ENCODE data around the gene SMIM36.
"Not testable (repeated sequence)": the region's sequence is repeated elsewhere in the genome, so short reads cannot be mapped to it uniquely, and the experiment has no call there.

The SMIM36 gene

DNA sequence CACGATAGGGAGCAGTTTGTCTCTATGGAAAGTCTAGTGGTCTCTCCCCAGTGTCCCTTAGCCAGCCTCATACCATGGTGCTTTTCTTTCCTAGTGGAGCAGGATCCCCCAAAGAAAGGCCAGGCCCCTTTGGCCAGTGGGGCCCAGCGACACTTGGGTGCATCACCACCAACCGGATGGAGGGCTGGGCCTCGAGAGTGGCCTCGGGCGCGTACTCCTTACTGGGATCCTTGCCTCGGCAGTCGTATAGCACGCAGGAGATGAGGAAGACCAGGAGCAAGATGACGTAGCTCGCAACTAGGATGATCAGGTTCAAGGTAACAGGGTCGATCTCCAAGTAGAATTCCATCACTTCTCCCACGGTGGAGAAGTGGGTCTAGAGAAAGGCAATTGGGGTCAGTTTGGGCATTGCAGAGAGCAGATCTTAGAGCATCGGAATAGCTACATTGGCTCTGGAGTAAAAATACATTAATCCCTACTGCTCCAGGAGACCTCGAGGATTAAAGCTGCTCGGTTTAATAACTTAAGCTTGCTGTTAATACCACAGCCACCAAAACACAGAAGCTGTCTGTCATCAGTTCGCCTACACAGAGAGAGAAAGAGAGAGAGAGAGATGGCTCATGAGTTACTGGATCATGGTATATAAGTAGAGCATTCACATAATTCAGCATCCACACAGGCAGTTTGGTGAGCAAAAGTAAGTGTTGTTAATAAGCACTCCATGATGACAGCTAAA, at the start of gene SMIM36:
TSS of gene SMIM36 (minus strand) at position 467 of the 736 bp plus-strand sequence.
- no peak for DNase-seq (ENCODE audit: low read depth in 2 of 2, low spot score in 1 of 2)

GRCh38 chr17:55555772-55556171, 44.5 kb upstream of the SMIM36 start:
- DNase-seq (ENCODE audit: low read depth in 2 of 2, low spot score in 1 of 2) = no peak

- DNase-seq (ENCODE audit: low read depth in 2 of 2, low spot score in 1 of 2) = no peak
These were observed 37.9 kb upstream of the SMIM36 start for GRCh38 chr17:55549140-55549539.

GRCh38 chr17:55546991-55547664, 35.9 kb upstream of the SMIM36 start:
- DNase-seq (ENCODE audit: low read depth in 2 of 2, low spot score in 1 of 2) = no peak

- DNase-seq (ENCODE audit: low read depth in 2 of 2, low spot score in 1 of 2) = no peak
These were observed 35.2 kb upstream of the SMIM36 start for GRCh38 chr17:55546481-55546880.

- no peak for DNase-seq (ENCODE audit: low read depth in 2 of 2, low spot score in 1 of 2)
These were observed 34.6 kb upstream of the SMIM36 start for GRCh38 chr17:55545806-55546205.

- DNase-seq (ENCODE audit: low read depth in 2 of 2, low spot score in 1 of 2) = no peak
These were observed 32.5 kb upstream of the SMIM36 start for GRCh38 chr17:55543709-55544108.

DNA sequence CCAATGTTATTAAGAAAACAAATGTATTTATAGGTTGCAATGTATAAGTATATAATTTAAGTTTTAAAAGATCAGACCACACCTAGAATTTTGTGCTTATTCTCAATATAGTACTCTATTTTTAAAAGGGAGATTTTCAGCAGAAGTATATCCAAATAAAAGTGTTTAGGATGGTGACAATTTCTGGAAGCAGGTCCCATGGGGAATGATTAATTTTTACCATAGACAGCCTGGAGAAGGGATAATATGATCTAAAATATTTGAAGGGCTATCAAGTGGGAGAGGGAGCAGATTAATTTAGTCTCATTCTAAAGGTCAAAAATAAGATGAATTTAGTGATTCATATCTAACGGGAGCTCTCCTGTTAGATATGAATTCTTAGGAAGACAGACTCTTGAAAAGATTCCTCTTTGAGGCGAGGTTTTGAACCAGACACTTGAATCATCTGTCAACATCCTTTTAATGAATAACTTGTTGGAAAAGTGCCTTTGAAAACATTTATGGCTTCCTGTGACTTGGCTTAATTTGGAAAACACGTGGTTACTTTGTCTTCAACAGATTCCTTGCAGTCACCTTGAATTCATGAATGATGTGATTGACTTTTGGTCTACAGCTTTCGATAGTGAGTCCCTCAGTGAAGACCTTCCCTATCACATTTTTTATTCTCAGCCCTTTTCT, 29.3 kb upstream of the SMIM36 start:
- DNase-seq (ENCODE audit: low read depth in 2 of 2, low spot score in 1 of 2) = no peak

- DNase-seq (ENCODE audit: low read depth in 2 of 2, low spot score in 1 of 2) = no peak
These were observed 25.0 kb upstream of the SMIM36 start for GRCh38 chr17:55536205-55536604.

DNA sequence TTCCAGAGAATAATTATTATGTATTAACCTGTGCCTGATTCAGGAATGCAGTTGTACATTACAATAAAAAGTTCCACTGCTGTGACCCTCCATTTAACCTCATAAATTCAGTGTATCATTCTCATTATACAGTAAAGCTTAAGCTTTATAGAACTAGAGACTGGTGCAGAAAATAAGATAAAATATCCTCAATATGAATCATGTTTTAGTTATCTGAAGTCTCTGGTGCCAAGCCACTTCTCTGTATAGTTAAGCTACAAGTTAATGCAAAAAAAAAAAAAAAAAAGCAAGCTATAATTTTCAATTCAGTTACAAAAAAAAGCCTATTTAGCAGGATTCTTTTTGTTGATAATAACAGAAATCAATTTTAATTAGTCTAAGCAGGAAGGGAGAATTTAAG, 22.4 kb upstream of the SMIM36 start:
- no peak for DNase-seq (ENCODE audit: low read depth in 2 of 2, low spot score in 1 of 2)

GRCh38 chr17:55532670-55533069, 21.4 kb upstream of the SMIM36 start:
- DNase-seq (ENCODE audit: low read depth in 2 of 2, low spot score in 1 of 2) = no peak

- DNase-seq (ENCODE audit: low read depth in 2 of 2, low spot score in 1 of 2) = no peak
These were observed 19.9 kb upstream of the SMIM36 start for GRCh38 chr17:55531053-55531728.

- no peak for DNase-seq (ENCODE audit: low read depth in 2 of 2, low spot score in 1 of 2)
These were observed 18.8 kb upstream of the SMIM36 start for GRCh38 chr17:55530064-55530463.

DNA sequence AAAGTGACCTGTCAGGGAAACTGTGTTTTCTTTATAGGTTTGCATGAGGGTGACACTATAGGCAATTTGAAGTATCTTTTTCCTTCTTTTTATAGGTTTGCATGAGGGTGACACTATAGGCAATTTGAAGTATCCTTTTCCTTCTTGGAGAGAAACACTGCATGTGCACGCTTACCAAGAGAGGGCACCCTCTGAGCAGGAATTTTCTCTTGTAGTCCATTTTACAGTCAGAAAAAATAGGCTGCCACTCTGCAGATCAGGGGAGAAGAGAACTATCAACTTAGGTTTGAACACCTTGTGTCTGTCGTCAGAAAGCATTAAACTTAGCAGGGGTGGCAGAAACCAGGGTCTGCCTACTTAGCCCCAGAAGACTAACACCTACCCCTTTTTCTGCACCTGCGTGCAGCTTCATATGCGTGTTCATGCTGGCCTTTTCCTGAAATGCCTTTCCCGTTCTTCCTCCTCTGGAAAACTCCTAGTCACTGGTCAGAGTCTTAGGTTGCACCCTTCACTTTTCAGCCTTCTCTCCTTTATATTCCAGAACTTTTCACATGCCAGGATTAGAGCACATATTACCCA, 16.4 kb upstream of the SMIM36 start:
- no peak for DNase-seq (ENCODE audit: low read depth in 2 of 2, low spot score in 1 of 2)

GRCh38 chr17:55524440-55525220, 13.4 kb upstream of the SMIM36 start:
- no peak for DNase-seq (ENCODE audit: low read depth in 2 of 2, low spot score in 1 of 2)

- DNase-seq (ENCODE audit: low read depth in 2 of 2, low spot score in 1 of 2) = not testable (repeated sequence)
These were observed 11.8 kb upstream of the SMIM36 start for GRCh38 chr17:55523032-55523431.

DNA sequence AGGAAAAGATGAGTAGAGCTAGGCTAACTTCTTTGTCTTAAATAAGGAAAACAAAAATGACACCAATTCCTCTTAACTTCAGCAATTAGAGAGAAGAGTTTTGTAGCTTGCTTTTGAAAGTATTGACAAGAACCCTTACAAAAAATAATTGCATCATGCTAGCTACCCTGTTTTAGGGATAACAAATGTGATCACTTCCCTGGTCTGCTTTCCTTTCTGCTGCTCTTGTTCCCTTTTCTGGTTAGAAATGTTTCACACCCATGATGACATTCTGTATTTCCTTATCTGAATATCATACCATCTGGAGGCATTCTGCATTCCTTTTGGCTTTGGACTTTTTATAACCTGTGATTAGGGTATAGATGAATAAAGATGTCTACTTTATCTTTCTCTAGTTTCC, 9.9 kb upstream of the SMIM36 start:
- no peak for DNase-seq (ENCODE audit: low read depth in 2 of 2, low spot score in 1 of 2)

- DNase-seq (ENCODE audit: low read depth in 2 of 2, low spot score in 1 of 2) = no peak
These were observed 9.2 kb upstream of the SMIM36 start for GRCh38 chr17:55520402-55520801.

DNA sequence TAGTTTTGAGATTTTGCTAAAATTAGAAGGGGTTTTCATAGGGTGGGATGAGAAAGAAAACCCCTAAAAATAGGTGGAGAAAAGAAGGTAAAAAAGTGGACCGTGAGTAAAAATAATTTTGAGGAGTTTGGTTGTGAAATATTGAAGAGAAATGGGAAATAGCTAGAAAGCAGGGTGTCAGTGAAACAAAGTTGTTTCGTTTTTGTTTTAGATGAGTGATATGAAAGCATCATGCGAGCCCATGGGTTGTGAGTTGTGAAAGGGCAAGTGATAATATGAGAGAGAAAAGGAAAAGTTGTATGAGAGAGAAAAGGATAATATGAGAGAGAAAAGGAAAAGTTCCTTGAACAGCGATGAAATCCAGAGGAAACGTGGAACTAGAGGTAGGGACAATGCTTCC, 7.3 kb upstream of the SMIM36 start:
- no peak for DNase-seq (ENCODE audit: low read depth in 2 of 2, low spot score in 1 of 2)

DNA sequence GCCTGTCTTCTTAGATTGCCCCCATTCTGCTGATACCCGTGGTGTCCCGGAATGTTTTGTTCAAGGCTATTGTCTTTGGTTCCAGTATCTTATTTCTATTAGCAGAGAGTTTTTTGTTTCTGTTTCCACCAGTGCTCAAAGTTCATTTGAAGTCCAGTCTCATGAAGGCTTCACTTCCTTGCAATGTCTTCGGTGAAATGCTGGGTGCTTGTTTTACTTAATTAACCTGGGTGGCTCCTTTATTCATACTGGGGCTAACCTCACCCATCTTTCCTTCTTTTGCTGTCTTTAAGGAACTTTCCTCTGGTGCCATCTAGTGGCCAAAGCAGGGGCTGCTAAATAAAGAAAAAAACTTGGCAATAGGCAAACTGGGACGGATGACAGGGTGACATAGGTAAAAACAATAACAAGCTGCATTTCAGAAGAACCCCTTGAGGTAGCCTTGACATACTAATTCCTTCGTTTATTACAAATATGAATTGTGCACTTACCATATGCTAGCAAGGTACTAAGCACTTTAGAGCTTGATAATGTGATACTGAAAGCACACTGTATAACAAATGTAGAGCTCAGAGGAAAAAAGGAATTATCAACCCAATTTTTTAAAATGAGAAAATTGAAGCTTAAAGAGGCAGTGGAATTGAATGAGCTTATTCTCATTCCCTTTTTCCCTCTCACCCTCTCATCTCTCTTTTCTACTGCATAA, 2.8 kb upstream of the SMIM36 start:
- DNase-seq (ENCODE audit: low read depth in 2 of 2, low spot score in 1 of 2) = peak; percentile 7 to 58
